ENCODE results near the gene KIRREL1. TPM values are rescaled to one million over a fixed set of nuclear protein-coding genes. Genes with fewer than 3 reads are reported as not detected.
"Not testable (repeated sequence)": the region's sequence is repeated elsewhere in the genome, so short reads cannot be mapped to it uniquely, and the experiment has no call there.

KIRREL1 gene
- total and polyA plus RNA-seq, 2 donors from 2014 or later = 13.7 to 54.9 TPM

GRCh38 chr1:158124999-158125398 lies 131.6 kb downstream of the KIRREL1 start:
- DNase-seq (peak; percentile 89 to 98 (median 94)), FAIRE-seq (peak; percentile 98)
- intact Hi-C loops (cut with DNase I) = loop anchor here (5.0 kb wide), 1 partner anchor 148 kb away; no protein-coding TSS in a partner anchor
- no peaks in the 10 kb centered on the region for H3K9me3 ChIP-seq (ENCODE audit: control insufficient read depth in 2 of 3, insufficient read depth in 1 of 3, low read length in 3 of 3)
- H3K4me1 ChIP-seq (ENCODE audit: control insufficient read depth in 2 of 3, insufficient read depth in 2 of 3, low read depth in 1 of 3, low read length in 3 of 3) = peaks cover 0 to 7% (median 4%) of the 10 kb centered on the region in 3 donors
- H3K9ac ChIP-seq (ENCODE audit: low read length in 3 of 3) = no peak overlapping the region
- H3K4me3 ChIP-seq (ENCODE audit: low read length in 3 of 3) = no peak overlapping the region
- H3K27me3 ChIP-seq (ENCODE audit: control insufficient read depth, insufficient read depth, low read length) = no peaks in the 10 kb centered on the region
- no peaks in the 10 kb centered on the region for H3K36me3 ChIP-seq (ENCODE audit: control insufficient read depth in 2 of 3, insufficient read depth in 3 of 3, low read length in 3 of 3)
- no peak overlapping the region for H3K27ac ChIP-seq (ENCODE audit: low read depth in 2 of 2, low read length in 2 of 2)
- TF ChIP-seq, protein P1, sequence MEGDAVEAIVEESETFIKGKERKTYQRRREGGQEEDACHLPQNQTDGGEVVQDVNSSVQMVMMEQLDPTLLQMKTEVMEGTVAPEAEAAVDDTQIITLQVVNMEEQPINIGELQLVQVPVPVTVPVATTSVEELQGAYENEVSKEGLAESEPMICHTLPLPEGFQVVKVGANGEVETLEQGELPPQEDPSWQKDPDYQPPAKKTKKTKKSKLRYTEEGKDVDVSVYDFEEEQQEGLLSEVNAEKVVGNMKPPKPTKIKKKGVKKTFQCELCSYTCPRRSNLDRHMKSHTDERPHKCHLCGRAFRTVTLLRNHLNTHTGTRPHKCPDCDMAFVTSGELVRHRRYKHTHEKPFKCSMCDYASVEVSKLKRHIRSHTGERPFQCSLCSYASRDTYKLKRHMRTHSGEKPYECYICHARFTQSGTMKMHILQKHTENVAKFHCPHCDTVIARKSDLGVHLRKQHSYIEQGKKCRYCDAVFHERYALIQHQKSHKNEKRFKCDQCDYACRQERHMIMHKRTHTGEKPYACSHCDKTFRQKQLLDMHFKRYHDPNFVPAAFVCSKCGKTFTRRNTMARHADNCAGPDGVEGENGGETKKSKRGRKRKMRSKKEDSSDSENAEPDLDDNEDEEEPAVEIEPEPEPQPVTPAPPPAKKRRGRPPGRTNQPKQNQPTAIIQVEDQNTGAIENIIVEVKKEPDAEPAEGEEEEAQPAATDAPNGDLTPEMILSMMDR (IDR thresholded peaks at IDR 0.05; ENCODE audit: borderline replicate concordance, extremely low read depth, insufficient read depth) = peak; percentile 99

- H3K4me1 ChIP-seq (ENCODE audit: control insufficient read depth in 2 of 3, insufficient read depth in 2 of 3, low read depth in 1 of 3, low read length in 3 of 3) = peaks cover 0 to 4% (median 3%) of the 10 kb centered on the region in 3 donors
- FAIRE-seq (no peak), DNase-seq (no peak)
- intact Hi-C loops (cut with DNase I) = no loop called here
- TF ChIP-seq, protein P1 (IDR thresholded peaks at IDR 0.05; ENCODE audit: borderline replicate concordance, extremely low read depth, insufficient read depth) = no peak
- no peak overlapping the region for H3K4me3 ChIP-seq (ENCODE audit: low read length in 3 of 3)
- no peak overlapping the region for H3K27ac ChIP-seq (ENCODE audit: low read depth in 2 of 2, low read length in 2 of 2)
- H3K27me3 ChIP-seq (ENCODE audit: control insufficient read depth, insufficient read depth, low read length) = no peaks in the 10 kb centered on the region
- H3K9ac ChIP-seq (ENCODE audit: low read length in 3 of 3) = no peak overlapping the region
- H3K36me3 ChIP-seq (ENCODE audit: control insufficient read depth in 2 of 3, insufficient read depth in 3 of 3, low read length in 3 of 3) = no peaks in the 10 kb centered on the region
- H3K9me3 ChIP-seq (ENCODE audit: control insufficient read depth in 2 of 3, insufficient read depth in 1 of 3, low read length in 3 of 3) = no peaks in the 10 kb centered on the region
Measured at GRCh38 chr1:158126425-158126824, 133.0 kb downstream of the KIRREL1 start.

GRCh38 chr1:158128531-158128930 lies 135.1 kb downstream of the KIRREL1 start:
- H3K9me3 ChIP-seq (ENCODE audit: control insufficient read depth in 2 of 3, insufficient read depth in 1 of 3, low read length in 3 of 3); H3K4me1 ChIP-seq (ENCODE audit: control insufficient read depth in 2 of 3, insufficient read depth in 2 of 3, low read depth in 1 of 3, low read length in 3 of 3); DNase-seq; H3K27ac ChIP-seq (ENCODE audit: low read depth in 2 of 2, low read length in 2 of 2); H3K27me3 ChIP-seq (ENCODE audit: control insufficient read depth, insufficient read depth, low read length); H3K9ac ChIP-seq (ENCODE audit: low read length in 3 of 3); H3K36me3 ChIP-seq (ENCODE audit: control insufficient read depth in 2 of 3, insufficient read depth in 3 of 3, low read length in 3 of 3); H3K4me3 ChIP-seq (ENCODE audit: low read length in 3 of 3); FAIRE-seq; intact Hi-C loops (cut with DNase I): not testable (repeated sequence)

DNA sequence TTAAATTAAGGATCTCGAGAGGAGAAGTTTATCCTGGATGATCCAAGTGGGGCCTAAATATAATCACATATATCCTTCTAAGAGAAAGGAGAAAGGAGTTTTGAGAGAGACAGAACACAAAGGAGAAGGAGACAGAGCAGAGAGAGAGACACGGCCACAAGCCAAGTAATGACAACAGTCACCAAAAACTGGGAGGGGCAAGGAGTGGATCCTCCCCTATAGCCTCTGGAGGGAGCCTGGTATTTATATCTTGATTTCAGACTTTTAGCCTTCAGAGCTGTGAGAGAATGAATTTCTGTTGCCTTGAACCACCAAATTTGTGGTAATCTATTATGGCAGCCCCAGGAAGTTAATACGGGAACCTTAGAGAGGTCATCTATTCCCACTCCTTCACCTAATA lies 137.8 kb downstream of the KIRREL1 start:
- FAIRE-seq = no peak
- Histone ChIP-seq H3K27ac (ENCODE audit: low read depth in 2 of 2, low read length in 2 of 2) (no peak overlapping the region), H3K27me3 (ENCODE audit: control insufficient read depth, insufficient read depth, low read length) (no peaks in the 10 kb centered on the region), H3K9me3 (ENCODE audit: control insufficient read depth in 2 of 3, insufficient read depth in 1 of 3, low read length in 3 of 3) (no peaks in the 10 kb centered on the region), H3K4me3 (ENCODE audit: low read length in 3 of 3) (no peak overlapping the region), H3K4me1 (ENCODE audit: control insufficient read depth in 2 of 3, insufficient read depth in 2 of 3, low read depth in 1 of 3, low read length in 3 of 3) (no peaks in the 10 kb centered on the region), H3K36me3 (ENCODE audit: control insufficient read depth in 2 of 3, insufficient read depth in 3 of 3, low read length in 3 of 3) (no peaks in the 10 kb centered on the region), H3K9ac (ENCODE audit: low read length in 3 of 3) (no peak overlapping the region)
- no peak for DNase-seq
- intact Hi-C loops (cut with DNase I) = no loop called here
- TF ChIP-seq, protein P1 (IDR thresholded peaks at IDR 0.05; ENCODE audit: borderline replicate concordance, extremely low read depth, insufficient read depth) = no peak

Measured in kidney (tissue), 14 donors.